GM23338 (cell line): ENCODE measurements around the gene ANO6. TPM values are rescaled to one million over a fixed set of nuclear protein-coding genes. Genes with fewer than 3 reads are reported as not detected.
A peak's percentile ranks its signal among the peaks of the same experiment; 100 is the strongest.

Source experiments
- ATAC-seq: fragments of 200-7000 bp; cut with Tn5 transposase; 3 replicates; pipeline ENCODE4 v1.9.1; 2020
- DNase-seq: peaks from one replicate; pipeline ENCODE4 v3.0.0-alpha.2; 2015; ENCODE audit warnings: low spot score
- H2AFZ ChIP-seq: fragments of 200-600 bp; sonication (generic); 2 replicates; pipeline ENCODE4 v1.8.0; 2016; ENCODE audit warnings: antibody characterized with exemption, mild to moderate bottlenecking, moderate library complexity
- H3F3A ChIP-seq: fragments of 200-600 bp; sonication (generic); replicated peaks from 2 replicates; pipeline ENCODE4 v1.8.0; 2017; ENCODE audit warnings: antibody characterized with exemption, mixed run types, low read depth
- H3K27ac ChIP-seq: fragments of 200-600 bp; sonication (generic); 2 replicates; pipeline ENCODE4 v1.6.1; 2016; ENCODE audit warnings: low read depth
- H3K27me3 ChIP-seq: fragments of 200-600 bp; sonication (generic); 2 replicates; pipeline ENCODE4 v1.8.0; 2016; ENCODE audit warnings: mild to moderate bottlenecking, mixed run types, moderate library complexity; ENCODE audit not compliant: insufficient read depth
- H3K36me3 ChIP-seq: fragments of 200-600 bp; sonication (generic); 2 replicates; pipeline ENCODE4 v1.8.0; 2016; ENCODE audit warnings: mild to moderate bottlenecking; ENCODE audit not compliant: insufficient read depth
- H3K4me1 ChIP-seq: fragments of 200-600 bp; sonication (generic); 2 replicates; pipeline ENCODE4 v1.8.0; 2016; ENCODE audit warnings: mild to moderate bottlenecking, moderate library complexity; ENCODE audit not compliant: insufficient read depth
- H3K4me2 ChIP-seq: fragments of 200-600 bp; sonication (generic); 2 replicates; pipeline ENCODE4 v1.7.1; 2017; ENCODE audit warnings: mixed run types
- H3K4me3 ChIP-seq: fragments of 200-600 bp; sonication (generic); 2 replicates; pipeline ENCODE4 v1.6.1; 2016; ENCODE audit warnings: mixed run types
- H3K79me2 ChIP-seq: fragments of 200-600 bp; sonication (generic); replicated peaks from 2 replicates; pipeline ENCODE4 v1.8.0; 2017; ENCODE audit warnings: mild to moderate bottlenecking; ENCODE audit not compliant: insufficient read depth
- H3K9me2 ChIP-seq: fragments of 200-600 bp; sonication (generic); 2 replicates; pipeline ENCODE4 v1.8.0; 2017; ENCODE audit not compliant: insufficient read depth
- H4K20me1 ChIP-seq: fragments of 200-600 bp; sonication (generic); replicated peaks from 2 replicates; pipeline ENCODE4 v1.8.0; 2017; ENCODE audit warnings: mild to moderate bottlenecking; ENCODE audit not compliant: insufficient read depth
- H3K27ac Mint-ChIP-seq: 2 replicates; pipeline ENCODE4 v1.8.0; 2020; ENCODE audit warnings: inconsistent platforms, mild to moderate bottlenecking, moderate library complexity, mixed read lengths
- H3K27me3 Mint-ChIP-seq: 3 replicates; pipeline ENCODE4 v1.8.0; 2022; ENCODE audit warnings: low read depth, mild to moderate bottlenecking, moderate library complexity, mixed read lengths, inconsistent platforms; ENCODE audit not compliant: insufficient read depth, poor library complexity
- H3K36me3 Mint-ChIP-seq: 3 replicates; pipeline ENCODE4 v1.8.0; 2021; ENCODE audit warnings: low read depth, mild to moderate bottlenecking, inconsistent platforms, moderate library complexity, mixed read lengths
- H3K4me1 Mint-ChIP-seq: 3 replicates; pipeline ENCODE4 v1.8.0; 2020; ENCODE audit warnings: mild to moderate bottlenecking, inconsistent platforms, mixed read lengths
- H3K4me3 Mint-ChIP-seq: 3 replicates; pipeline ENCODE4 v1.8.0; 2021; ENCODE audit warnings: moderate library complexity, mild to moderate bottlenecking, inconsistent platforms, mixed read lengths
- H3K9me3 Mint-ChIP-seq: 3 replicates; pipeline ENCODE4 v1.8.0; 2020; ENCODE audit warnings: moderate library complexity, mild to moderate bottlenecking, inconsistent platforms, mixed read lengths
- EZH2 ChIP-seq: fragments of 200-600 bp; sonication (generic); IDR thresholded peaks from one replicate; pipeline ENCODE4 v1.8.0; 2017; ENCODE audit warnings: antibody characterized with exemption, mild to moderate bottlenecking, low read depth; ENCODE audit not compliant: unreplicated experiment
- EZH2phosphoT487 ChIP-seq: fragments of 200-600 bp; sonication (generic); IDR thresholded peaks from one replicate; pipeline ENCODE4 v1.8.1; 2018; ENCODE audit warnings: antibody characterized with exemption; ENCODE audit not compliant: unreplicated experiment
- STAT1 ChIP-seq: IDR thresholded peaks from one replicate; pipeline ENCODE4 v1.6.1; 2016; ENCODE audit warnings: antibody characterized with exemption; ENCODE audit not compliant: unreplicated experiment
- polyA plus RNA-seq: library from polyadenylated mRNA; unstranded; fragments of >200 nt; fragmentation: Nextera tagmentation; extraction: Ambion mirVana; gene quantifications from 2 replicates; pipeline ENCODE4 v1.2.1, GENCODE V29; 2016
- total RNA-seq: library from RNA; depleted of rRNA; stranded (reverse); fragments of >200 nt; shearing (Covaris generic); gene quantifications from 2 replicates; pipeline ENCODE4 v1.2.3, GENCODE V29; 2014
- TF ChIP-seq, protein P1 (sequence below): fragments of 250-450 bp; sonication (Bioruptor Pico); IDR thresholded peaks from 2 replicates; pipeline ENCODE4 v1.5.0; 2020; ENCODE audit warnings: mild to moderate bottlenecking, moderate library complexity
- TF ChIP-seq, protein P2 (sequence below): IDR thresholded peaks from one replicate; pipeline ENCODE4 v1.6.1; 2018; ENCODE audit warnings: antibody characterized with exemption; ENCODE audit not compliant: unreplicated experiment

ANO6 gene
- total and polyA plus RNA-seq, 2 experiments from 2014 or later, result 21.1 to 48.9 TPM

DNA sequence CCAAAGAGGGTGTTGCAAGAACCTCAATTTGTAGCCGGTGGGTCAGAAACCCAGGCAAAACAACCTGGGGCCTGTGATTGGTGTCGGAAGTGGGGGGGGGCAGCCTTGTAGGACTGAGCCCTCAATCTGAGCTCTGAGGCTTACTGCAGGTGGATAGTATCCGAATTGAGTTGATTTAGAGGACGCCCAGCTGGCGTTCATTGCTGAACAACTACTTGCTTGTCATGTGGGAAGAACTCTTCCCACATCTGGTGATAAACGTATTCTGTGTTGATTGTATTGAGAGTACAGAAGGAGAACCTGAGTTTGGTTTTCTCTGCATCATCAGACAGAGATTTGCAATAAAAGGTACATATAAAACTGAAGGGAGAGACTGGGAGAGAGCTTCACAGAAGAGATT is 5.1 kb downstream of the ANO6 start (continued):
- TF ChIP-seq, protein P1, sequence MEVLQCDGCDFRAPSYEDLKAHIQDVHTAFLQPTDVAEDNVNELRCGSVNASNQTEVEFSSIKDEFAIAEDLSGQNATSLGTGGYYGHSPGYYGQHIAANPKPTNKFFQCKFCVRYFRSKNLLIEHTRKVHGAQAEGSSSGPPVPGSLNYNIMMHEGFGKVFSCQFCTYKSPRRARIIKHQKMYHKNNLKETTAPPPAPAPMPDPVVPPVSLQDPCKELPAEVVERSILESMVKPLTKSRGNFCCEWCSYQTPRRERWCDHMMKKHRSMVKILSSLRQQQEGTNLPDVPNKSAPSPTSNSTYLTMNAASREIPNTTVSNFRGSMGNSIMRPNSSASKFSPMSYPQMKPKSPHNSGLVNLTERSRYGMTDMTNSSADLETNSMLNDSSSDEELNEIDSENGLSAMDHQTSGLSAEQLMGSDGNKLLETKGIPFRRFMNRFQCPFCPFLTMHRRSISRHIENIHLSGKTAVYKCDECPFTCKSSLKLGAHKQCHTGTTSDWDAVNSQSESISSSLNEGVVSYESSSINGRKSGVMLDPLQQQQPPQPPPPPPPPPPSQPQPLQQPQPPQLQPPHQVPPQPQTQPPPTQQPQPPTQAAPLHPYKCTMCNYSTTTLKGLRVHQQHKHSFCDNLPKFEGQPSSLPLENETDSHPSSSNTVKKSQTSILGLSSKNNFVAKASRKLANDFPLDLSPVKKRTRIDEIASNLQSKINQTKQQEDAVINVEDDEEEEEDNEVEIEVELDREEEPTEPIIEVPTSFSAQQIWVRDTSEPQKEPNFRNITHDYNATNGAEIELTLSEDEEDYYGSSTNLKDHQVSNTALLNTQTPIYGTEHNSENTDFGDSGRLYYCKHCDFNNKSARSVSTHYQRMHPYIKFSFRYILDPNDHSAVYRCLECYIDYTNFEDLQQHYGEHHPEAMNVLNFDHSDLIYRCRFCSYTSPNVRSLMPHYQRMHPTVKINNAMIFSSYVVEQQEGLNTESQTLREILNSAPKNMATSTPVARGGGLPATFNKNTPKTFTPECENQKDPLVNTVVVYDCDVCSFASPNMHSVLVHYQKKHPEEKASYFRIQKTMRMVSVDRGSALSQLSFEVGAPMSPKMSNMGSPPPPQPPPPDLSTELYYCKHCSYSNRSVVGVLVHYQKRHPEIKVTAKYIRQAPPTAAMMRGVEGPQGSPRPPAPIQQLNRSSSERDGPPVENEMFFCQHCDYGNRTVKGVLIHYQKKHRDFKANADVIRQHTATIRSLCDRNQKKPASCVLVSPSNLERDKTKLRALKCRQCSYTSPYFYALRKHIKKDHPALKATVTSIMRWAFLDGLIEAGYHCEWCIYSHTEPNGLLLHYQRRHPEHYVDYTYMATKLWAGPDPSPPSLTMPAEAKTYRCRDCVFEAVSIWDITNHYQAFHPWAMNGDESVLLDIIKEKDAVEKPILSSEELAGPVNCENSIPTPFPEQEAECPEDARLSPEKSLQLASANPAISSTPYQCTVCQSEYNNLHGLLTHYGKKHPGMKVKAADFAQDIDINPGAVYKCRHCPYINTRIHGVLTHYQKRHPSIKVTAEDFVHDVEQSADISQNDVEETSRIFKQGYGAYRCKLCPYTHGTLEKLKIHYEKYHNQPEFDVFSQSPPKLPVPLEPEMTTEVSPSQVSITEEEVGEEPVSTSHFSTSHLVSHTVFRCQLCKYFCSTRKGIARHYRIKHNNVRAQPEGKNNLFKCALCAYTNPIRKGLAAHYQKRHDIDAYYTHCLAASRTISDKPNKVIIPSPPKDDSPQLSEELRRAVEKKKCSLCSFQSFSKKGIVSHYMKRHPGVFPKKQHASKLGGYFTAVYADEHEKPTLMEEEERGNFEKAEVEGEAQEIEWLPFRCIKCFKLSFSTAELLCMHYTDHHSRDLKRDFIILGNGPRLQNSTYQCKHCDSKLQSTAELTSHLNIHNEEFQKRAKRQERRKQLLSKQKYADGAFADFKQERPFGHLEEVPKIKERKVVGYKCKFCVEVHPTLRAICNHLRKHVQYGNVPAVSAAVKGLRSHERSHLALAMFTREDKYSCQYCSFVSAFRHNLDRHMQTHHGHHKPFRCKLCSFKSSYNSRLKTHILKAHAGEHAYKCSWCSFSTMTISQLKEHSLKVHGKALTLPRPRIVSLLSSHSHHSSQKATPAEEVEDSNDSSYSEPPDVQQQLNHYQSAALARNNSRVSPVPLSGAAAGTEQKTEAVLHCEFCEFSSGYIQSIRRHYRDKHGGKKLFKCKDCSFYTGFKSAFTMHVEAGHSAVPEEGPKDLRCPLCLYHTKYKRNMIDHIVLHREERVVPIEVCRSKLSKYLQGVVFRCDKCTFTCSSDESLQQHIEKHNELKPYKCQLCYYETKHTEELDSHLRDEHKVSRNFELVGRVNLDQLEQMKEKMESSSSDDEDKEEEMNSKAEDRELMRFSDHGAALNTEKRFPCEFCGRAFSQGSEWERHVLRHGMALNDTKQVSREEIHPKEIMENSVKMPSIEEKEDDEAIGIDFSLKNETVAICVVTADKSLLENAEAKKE (CRISPR knock-in tag), result no peak
- no peak for TF ChIP-seq EZH2
- TF ChIP-seq, protein P2, sequence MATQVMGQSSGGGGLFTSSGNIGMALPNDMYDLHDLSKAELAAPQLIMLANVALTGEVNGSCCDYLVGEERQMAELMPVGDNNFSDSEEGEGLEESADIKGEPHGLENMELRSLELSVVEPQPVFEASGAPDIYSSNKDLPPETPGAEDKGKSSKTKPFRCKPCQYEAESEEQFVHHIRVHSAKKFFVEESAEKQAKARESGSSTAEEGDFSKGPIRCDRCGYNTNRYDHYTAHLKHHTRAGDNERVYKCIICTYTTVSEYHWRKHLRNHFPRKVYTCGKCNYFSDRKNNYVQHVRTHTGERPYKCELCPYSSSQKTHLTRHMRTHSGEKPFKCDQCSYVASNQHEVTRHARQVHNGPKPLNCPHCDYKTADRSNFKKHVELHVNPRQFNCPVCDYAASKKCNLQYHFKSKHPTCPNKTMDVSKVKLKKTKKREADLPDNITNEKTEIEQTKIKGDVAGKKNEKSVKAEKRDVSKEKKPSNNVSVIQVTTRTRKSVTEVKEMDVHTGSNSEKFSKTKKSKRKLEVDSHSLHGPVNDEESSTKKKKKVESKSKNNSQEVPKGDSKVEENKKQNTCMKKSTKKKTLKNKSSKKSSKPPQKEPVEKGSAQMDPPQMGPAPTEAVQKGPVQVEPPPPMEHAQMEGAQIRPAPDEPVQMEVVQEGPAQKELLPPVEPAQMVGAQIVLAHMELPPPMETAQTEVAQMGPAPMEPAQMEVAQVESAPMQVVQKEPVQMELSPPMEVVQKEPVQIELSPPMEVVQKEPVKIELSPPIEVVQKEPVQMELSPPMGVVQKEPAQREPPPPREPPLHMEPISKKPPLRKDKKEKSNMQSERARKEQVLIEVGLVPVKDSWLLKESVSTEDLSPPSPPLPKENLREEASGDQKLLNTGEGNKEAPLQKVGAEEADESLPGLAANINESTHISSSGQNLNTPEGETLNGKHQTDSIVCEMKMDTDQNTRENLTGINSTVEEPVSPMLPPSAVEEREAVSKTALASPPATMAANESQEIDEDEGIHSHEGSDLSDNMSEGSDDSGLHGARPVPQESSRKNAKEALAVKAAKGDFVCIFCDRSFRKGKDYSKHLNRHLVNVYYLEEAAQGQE, result no peak
- TF ChIP-seq EZH2phosphoT487, result no peak

DNA sequence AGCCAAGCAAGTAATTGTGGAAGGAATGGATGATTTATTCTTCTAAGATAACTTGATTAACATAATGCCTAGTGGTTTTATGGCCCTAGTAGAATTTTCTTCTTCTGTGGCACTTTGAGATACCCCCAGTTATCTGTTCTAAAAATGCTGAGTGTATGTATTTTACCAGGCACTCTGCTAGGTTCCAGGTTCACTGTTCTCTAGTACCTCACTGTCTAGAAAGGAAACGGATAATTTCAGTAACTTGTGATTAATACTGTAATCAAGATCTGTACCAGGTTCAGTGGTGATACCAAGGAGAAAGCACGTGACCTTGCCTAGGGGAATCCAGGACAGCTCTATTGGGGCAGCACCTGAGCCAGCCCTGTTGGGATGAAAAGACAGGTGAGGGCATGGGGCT is 8.0 kb downstream of the ANO6 start:
- no peak overlapping the region for H3K27ac Mint-ChIP-seq
- H3K79me2 ChIP-seq, result peaks cover 98% of the 10 kb centered on the region
- ATAC-seq, result no peak

More for the DNA sequence above, 8.0 kb downstream of the ANO6 start:
- Mint-ChIP-seq H3K36me3 (peaks cover 39% of the 10 kb centered on the region), H3K4me1 (peaks cover 64% of the 10 kb centered on the region), H3K9me3 (no peaks in the 10 kb centered on the region), H3K4me3 (no peak overlapping the region), H3K27me3 (peaks cover 2% of the 10 kb centered on the region)
- no peaks in the 10 kb centered on the region for H3F3A ChIP-seq
- DNase-seq, result no peak
- H2AFZ ChIP-seq, result no peak overlapping the region
- no peaks in the 10 kb centered on the region for H3K27me3 ChIP-seq
- H3K27ac ChIP-seq, result 0 out of 2 replicates have a peak overlapping the region, but pooled peaks have one; percentile 16
- H3K4me3 ChIP-seq, result no peak overlapping the region
- peaks cover 46% of the 10 kb centered on the region for H3K4me1 ChIP-seq
- no peak overlapping the region for H3K4me2 ChIP-seq
- peaks cover 5% of the 10 kb centered on the region; the same call in 1 of the 2 replicates for H4K20me1 ChIP-seq
- TF ChIP-seq STAT1 (no peak), EZH2 (no peak)
- H3K36me3 ChIP-seq, result no peaks in the 10 kb centered on the region
- H3K9me2 ChIP-seq, result no peaks in the 10 kb centered on the region
